Esophagus squamous epithelium (tissue), 4 donors: ENCODE measurements around the gene GAB3.

ENCODE experiments used
- POLR2A ChIP-seq, 4 donors: fragments of 450-650 bp; IDR thresholded peaks; one replicate each; pipeline ENCODE4 v1.6.1; 2017; ENCODE audit warnings: antibody characterized with exemption in 4 of 4, mild to moderate bottlenecking in 4 of 4, moderate library complexity in 3 of 4
- TF ChIP-seq, protein P1 (sequence below), 6 experiments: fragments of 450-650 bp in 4 of 6; fragments of 200-600 bp in 2 of 6; sonication (generic) in 2 of 6; IDR thresholded peaks; one replicate each; pipeline ENCODE4 v1.5.1; 2016 to 2019; ENCODE audit warnings: antibody characterized with exemption in 6 of 6, mild to moderate bottlenecking in 4 of 6, moderate library complexity in 4 of 6

DNA sequence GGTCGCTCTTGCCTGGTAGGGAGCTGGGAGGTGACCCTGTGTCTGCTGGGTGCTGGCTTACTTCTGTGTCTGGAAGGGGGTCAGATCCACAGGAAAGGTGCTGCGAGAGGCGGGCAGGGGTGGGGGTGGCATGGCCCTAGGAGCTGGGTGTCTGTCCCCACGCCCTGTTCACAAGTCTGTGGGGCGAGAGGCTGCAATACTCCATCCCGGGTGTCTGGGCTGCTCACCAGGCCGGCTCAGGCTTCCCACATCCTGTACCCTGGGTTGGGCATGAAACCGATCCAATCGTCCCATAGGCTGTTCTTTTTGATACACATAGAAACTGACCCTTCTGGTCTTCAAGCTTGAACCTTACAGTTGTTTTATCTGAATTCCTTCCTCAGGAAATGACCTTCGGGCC lies 96.5 kb downstream of the GAB3 start:
- TF ChIP-seq, protein P1, sequence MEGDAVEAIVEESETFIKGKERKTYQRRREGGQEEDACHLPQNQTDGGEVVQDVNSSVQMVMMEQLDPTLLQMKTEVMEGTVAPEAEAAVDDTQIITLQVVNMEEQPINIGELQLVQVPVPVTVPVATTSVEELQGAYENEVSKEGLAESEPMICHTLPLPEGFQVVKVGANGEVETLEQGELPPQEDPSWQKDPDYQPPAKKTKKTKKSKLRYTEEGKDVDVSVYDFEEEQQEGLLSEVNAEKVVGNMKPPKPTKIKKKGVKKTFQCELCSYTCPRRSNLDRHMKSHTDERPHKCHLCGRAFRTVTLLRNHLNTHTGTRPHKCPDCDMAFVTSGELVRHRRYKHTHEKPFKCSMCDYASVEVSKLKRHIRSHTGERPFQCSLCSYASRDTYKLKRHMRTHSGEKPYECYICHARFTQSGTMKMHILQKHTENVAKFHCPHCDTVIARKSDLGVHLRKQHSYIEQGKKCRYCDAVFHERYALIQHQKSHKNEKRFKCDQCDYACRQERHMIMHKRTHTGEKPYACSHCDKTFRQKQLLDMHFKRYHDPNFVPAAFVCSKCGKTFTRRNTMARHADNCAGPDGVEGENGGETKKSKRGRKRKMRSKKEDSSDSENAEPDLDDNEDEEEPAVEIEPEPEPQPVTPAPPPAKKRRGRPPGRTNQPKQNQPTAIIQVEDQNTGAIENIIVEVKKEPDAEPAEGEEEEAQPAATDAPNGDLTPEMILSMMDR (IDR thresholded peaks at IDR 0.05): no peak
- no peak for TF ChIP-seq POLR2A (IDR thresholded peaks at IDR 0.05)
